Stomach (tissue), 9 donors: ENCODE results near the gene CSTF2. TPM values are rescaled to one million over a fixed set of nuclear protein-coding genes. Genes with fewer than 3 reads are reported as not detected.
A peak's percentile ranks its signal among the peaks of the same experiment; 100 is the strongest.

Experiments used
- DNase-seq, 2 donors: peaks; one replicate each; pipeline versions ENCODE4 v3.0.0 to v3.0.0-alpha.2; 2013 to 2019
- H3K27ac ChIP-seq, 5 donors: fragments of 200-600 bp in 4 of 5; sonication (generic) in 4 of 5; one replicate each; pipeline ENCODE4 v1.5.1; 2013 to 2019; ENCODE audit warnings: mild to moderate bottlenecking in 1 of 5, moderate library complexity in 1 of 5
- H3K27me3 ChIP-seq, 3 donors: fragments of 200-600 bp; sonication (generic); one replicate each; pipeline ENCODE4 v1.5.1; 2017 to 2019; ENCODE audit warnings: mixed run types in 1 of 3
- H3K36me3 ChIP-seq, 4 donors: fragments of 200-600 bp; sonication (generic); 1 replicate in 3 of 4; 2 replicates in 1 of 4; pipeline ENCODE4 v1.5.1; 2016 to 2019
- H3K4me1 ChIP-seq, 4 donors: fragments of 200-600 bp; sonication (generic); one replicate each; pipeline ENCODE4 v1.5.1; 2016 to 2019
- H3K4me3 ChIP-seq, 4 donors: fragments of 200-600 bp; sonication (generic) in 3 of 4; one replicate each; pipeline ENCODE4 v1.5.1; 2016 to 2019; ENCODE audit warnings: mild to moderate bottlenecking in 1 of 4
- H3K9me3 ChIP-seq, 4 donors: fragments of 200-600 bp; sonication (generic); one replicate each; pipeline ENCODE4 v1.5.1; 2016 to 2019
- CTCF ChIP-seq, 7 experiments: fragments of 450-650 bp in 4 of 7; fragments of 200-600 bp in 3 of 7; sonication (generic) in 3 of 7; IDR thresholded peaks; one replicate each; pipeline ENCODE4 v1.5.1; 2016 to 2019; ENCODE audit warnings: antibody characterized with exemption in 7 of 7, control low read depth in 2 of 7, mild to moderate bottlenecking in 1 of 7
- EP300 ChIP-seq: sonication (generic); formaldehyde crosslinking; IDR thresholded peaks from one replicate; pipeline ENCODE4 v1.6.1; 2017; ENCODE audit warnings: antibody characterized with exemption
- POLR2A ChIP-seq, 4 donors: fragments of 450-650 bp; IDR thresholded peaks; one replicate each; pipeline ENCODE4 v1.6.1; 2016; ENCODE audit warnings: antibody characterized with exemption in 4 of 4, control low read depth in 2 of 4, mild to moderate bottlenecking in 1 of 4, moderate library complexity in 1 of 4
- POLR2AphosphoS5 ChIP-seq, 3 donors: sonication (generic); formaldehyde crosslinking; IDR thresholded peaks; one replicate each; pipeline ENCODE4 v1.6.1; 2016; ENCODE audit warnings: antibody characterized with exemption in 3 of 3
- WGBS, 5 donors: extraction: QIAGEN DNeasy Blood & Tissue Kit in 3 of 5; methylation state at CpG; one replicate each; pipeline versions ENCODE4 v1.1.5 to v1.1.7; 2013 to 2018; 5-methylcytosine and 5-hydroxymethylcytosine counted together
- intact Hi-C: fragments of 100-400 bp; cut with DNase I; formaldehyde crosslinking; loops from one replicate; pipeline ENCODE4 v1.15.1; 2023; ENCODE audit warnings: low total_unique reads
- polyA plus RNA-seq, 3 donors: library from polyadenylated mRNA; stranded (reverse); fragments of 200-250 nt; gene quantifications; one replicate each; pipeline ENCODE4 v1.2.3, GENCODE V29; 2013
- total RNA-seq, 5 donors: library from RNA; depleted of rRNA; stranded (reverse); fragments of >200 nt; gene quantifications; one replicate each; pipeline versions ENCODE4 v1.1.0 to v1.2.3, GENCODE V29; 2014 to 2016
- donor health status: healthy with polysubstance abuse.
- donor health status: Bipolar disorder and iron deficiency.
- donor health status: healthy.

CSTF2 gene
- total and polyA plus RNA-seq, 8 donors: 5.8 to 13.0 (median 7.8) TPM; not detected in 1

GRCh38 chrX:100852810-100853209, 32.6 kb downstream of the CSTF2 start:
- H3K36me3 ChIP-seq: no peaks in the 10 kb centered on the region
- DNase-seq: no peak
- intact Hi-C loops: no loop called here
- H3K27ac ChIP-seq: no peak overlapping the region
- WGBS, 5 donors: 38 to 50% (median 46%) methylated on average over 2 of the region's 2 CpGs
- no peak overlapping the region for H3K4me3 ChIP-seq
- H3K27me3 ChIP-seq: peaks cover 0 to 3% (median 0%) of the 10 kb centered on the region in 3 donors
- H3K4me1 ChIP-seq: no peaks in the 10 kb centered on the region
- TF ChIP-seq POLR2A (IDR thresholded peaks at IDR 0.05): no peak
- no peak for TF ChIP-seq EP300
- TF ChIP-seq POLR2AphosphoS5 (IDR thresholded peaks at IDR 0.05): no peak
- TF ChIP-seq CTCF (IDR thresholded peaks at IDR 0.05): no peak
- peaks cover 0 to 9% (median 0%) of the 10 kb centered on the region in 4 donors for H3K9me3 ChIP-seq

GRCh38 chrX:100863326-100863864, 43.2 kb downstream of the CSTF2 start:
- Histone ChIP-seq H3K27me3 (peaks cover 0 to 9% (median 0%) of the 10 kb centered on the region in 3 donors), H3K27ac (no peak overlapping the region), H3K9me3 (no peaks in the 10 kb centered on the region), H3K4me3 (no peak overlapping the region), H3K4me1 (no peaks in the 10 kb centered on the region), H3K36me3 (no peaks in the 10 kb centered on the region)
- intact Hi-C loops: no loop called here
- no peak for TF ChIP-seq POLR2A (IDR thresholded peaks at IDR 0.05)
- no peak for TF ChIP-seq EP300
- no peak for TF ChIP-seq POLR2AphosphoS5 (IDR thresholded peaks at IDR 0.05)
- no peak for TF ChIP-seq CTCF (IDR thresholded peaks at IDR 0.05)
- WGBS, 5 donors: 40 to 66% (median 52%) methylated on average over 6 of the region's 6 CpGs
- peak in 1 of 2 donors; percentile 27 for DNase-seq

- WGBS, 5 donors: 55 to 80% (median 65%) methylated on average over 2 of the region's 2 CpGs
- H3K27me3 ChIP-seq: peaks cover 0 to 9% (median 0%) of the 10 kb centered on the region in 3 donors
- intact Hi-C loops: no loop called here
- H3K36me3 ChIP-seq: no peaks in the 10 kb centered on the region
- no peaks in the 10 kb centered on the region for H3K4me1 ChIP-seq
- H3K4me3 ChIP-seq: no peak overlapping the region
- H3K27ac ChIP-seq: no peak overlapping the region
- H3K9me3 ChIP-seq: no peaks in the 10 kb centered on the region
- DNase-seq: no peak
- TF ChIP-seq CTCF (IDR thresholded peaks at IDR 0.05) (no peak), POLR2A (IDR thresholded peaks at IDR 0.05) (no peak), POLR2AphosphoS5 (IDR thresholded peaks at IDR 0.05) (no peak), EP300 (no peak)
These were observed 44.6 kb downstream of the CSTF2 start for GRCh38 chrX:100864657-100865391.

GRCh38 chrX:100868273-100868672, 48.1 kb downstream of the CSTF2 start:
- H3K4me3 ChIP-seq: no peak overlapping the region
- no peaks in the 10 kb centered on the region for H3K9me3 ChIP-seq
- no peak for DNase-seq
- TF ChIP-seq EP300 (no peak), CTCF (IDR thresholded peaks at IDR 0.05) (no peak), POLR2A (IDR thresholded peaks at IDR 0.05) (no peak), POLR2AphosphoS5 (IDR thresholded peaks at IDR 0.05) (no peak)
- no peaks in the 10 kb centered on the region for H3K4me1 ChIP-seq
- intact Hi-C loops: no loop called here
- no peak overlapping the region for H3K27ac ChIP-seq
- no peaks in the 10 kb centered on the region for H3K36me3 ChIP-seq
- H3K27me3 ChIP-seq: no peaks in the 10 kb centered on the region
- WGBS, 5 donors: 62 to 86% (median 79%) methylated on average over 2 of the region's 2 CpGs
